ENCODE results near the gene NFASC. TPM values are rescaled to one million over a fixed set of nuclear protein-coding genes. Genes with fewer than 3 reads are reported as not detected.

The NFASC gene
- total RNA-seq, 1 experiment from 2014 or later = 16.9 TPM

- ChIA-PET CTCF (no interaction called here), POLR2A (no interaction called here)
- no TSS peak for BruUV-seq (replicated peaks)
- no peaks in the 10 kb centered on the region for H3K27me3 ChIP-seq (ENCODE audit: control insufficient read depth, insufficient read depth, low read length)
- H3K27ac ChIP-seq (ENCODE audit: low read length) = no peak overlapping the region
- in situ Hi-C loops (cut with HindIII; ENCODE audit: low pct_unique_long_range_greater_than_20kb, low sequenced_read_pairs) = no loop called here
- intact Hi-C loops (cut with micrococcal nuclease; ENCODE audit: unreplicated experiment) = no loop called here
- TF ChIP-seq POLR2AphosphoS5 (IDR thresholded peaks at IDR 0.05; ENCODE audit: low read depth, low read length) = no peak
- DNase-seq (ENCODE audit: low read depth, low spot score) = no peak
- no peak for ATAC-seq
- H3K4me1 ChIP-seq (ENCODE audit: control insufficient read depth, insufficient read depth, low read length) = no peaks in the 10 kb centered on the region
- H3K36me3 ChIP-seq (ENCODE audit: control insufficient read depth, insufficient read depth, low read length) = no peaks in the 10 kb centered on the region
- H3K9me3 ChIP-seq (ENCODE audit: control insufficient read depth, insufficient read depth, low read depth, low read length) = no peaks in the 10 kb centered on the region
- no peak overlapping the region for H3K4me3 ChIP-seq (ENCODE audit: low read depth in 2 of 2, low read length in 2 of 2)
Measured at GRCh38 chr1:204931313-204931712, 60.7 kb downstream of the NFASC start.

- no TSS peak for BruUV-seq (replicated peaks)
- no peaks in the 10 kb centered on the region for H3K4me1 ChIP-seq (ENCODE audit: control insufficient read depth, insufficient read depth, low read length)
- no peak overlapping the region for H3K4me3 ChIP-seq (ENCODE audit: low read depth in 2 of 2, low read length in 2 of 2)
- ChIA-PET POLR2A (no interaction called here), CTCF (no interaction called here)
- H3K27ac ChIP-seq (ENCODE audit: low read length) = no peak overlapping the region
- intact Hi-C loops (cut with micrococcal nuclease; ENCODE audit: unreplicated experiment) = no loop called here
- in situ Hi-C loops (cut with HindIII; ENCODE audit: low pct_unique_long_range_greater_than_20kb, low sequenced_read_pairs) = no loop called here
- ATAC-seq = no peak
- TF ChIP-seq POLR2AphosphoS5 (IDR thresholded peaks at IDR 0.05; ENCODE audit: low read depth, low read length) (no peak), CTCF (IDR thresholded peaks at IDR 0.05) (no peak), TCF7L2 (IDR thresholded peaks at IDR 0.05; ENCODE audit: low read depth, low read length) (no peak), SIN3A (IDR thresholded peaks at IDR 0.05; ENCODE audit: borderline replicate concordance, insufficient read depth, low read depth, low read length) (no peak), REST (IDR thresholded peaks at IDR 0.05; ENCODE audit: insufficient read depth in 1 of 2, low read depth in 2 of 2, low read length in 1 of 2) (no peak)
- H3K36me3 ChIP-seq (ENCODE audit: control insufficient read depth, insufficient read depth, low read length) = no peaks in the 10 kb centered on the region
- no peak for DNase-seq (ENCODE audit: low read depth, low spot score)
- H3K9me3 ChIP-seq (ENCODE audit: control insufficient read depth, insufficient read depth, low read depth, low read length) = no peaks in the 10 kb centered on the region
- no peaks in the 10 kb centered on the region for H3K27me3 ChIP-seq (ENCODE audit: control insufficient read depth, insufficient read depth, low read length)
Measured at GRCh38 chr1:204931768-204932572, 61.3 kb downstream of the NFASC start.

GRCh38 chr1:204932573-204932909, 61.9 kb downstream of the NFASC start:
- no peak overlapping the region for H3K27ac ChIP-seq (ENCODE audit: low read length)
- POLR2A ChIA-PET = no interaction called here
- H3K36me3 ChIP-seq (ENCODE audit: control insufficient read depth, insufficient read depth, low read length) = no peaks in the 10 kb centered on the region
- CTCF ChIA-PET = no interaction called here
- H3K9me3 ChIP-seq (ENCODE audit: control insufficient read depth, insufficient read depth, low read depth, low read length) = no peaks in the 10 kb centered on the region
- TF ChIP-seq CTCF (IDR thresholded peaks at IDR 0.05) (no peak), REST (IDR thresholded peaks at IDR 0.05; ENCODE audit: insufficient read depth in 1 of 2, low read depth in 2 of 2, low read length in 1 of 2) (no peak), TCF7L2 (IDR thresholded peaks at IDR 0.05; ENCODE audit: low read depth, low read length) (no peak), POLR2AphosphoS5 (IDR thresholded peaks at IDR 0.05; ENCODE audit: low read depth, low read length) (no peak)
- intact Hi-C loops (cut with micrococcal nuclease; ENCODE audit: unreplicated experiment) = no loop called here
- no peaks in the 10 kb centered on the region for H3K27me3 ChIP-seq (ENCODE audit: control insufficient read depth, insufficient read depth, low read length)
- DNase-seq (ENCODE audit: low read depth, low spot score) (no peak), ATAC-seq (no peak)
- H3K4me3 ChIP-seq (ENCODE audit: low read depth in 2 of 2, low read length in 2 of 2) = no peak overlapping the region
- no peaks in the 10 kb centered on the region for H3K4me1 ChIP-seq (ENCODE audit: control insufficient read depth, insufficient read depth, low read length)
- no TSS peak for BruUV-seq (replicated peaks)
- in situ Hi-C loops (cut with HindIII; ENCODE audit: low pct_unique_long_range_greater_than_20kb, low sequenced_read_pairs) = no loop called here
